ENCODE data around the gene FBLN1.
"Not testable (repeated sequence)": the region's sequence is repeated elsewhere in the genome, so short reads cannot be mapped to it uniquely, and the experiment has no call there.

The FBLN1 gene

DNA sequence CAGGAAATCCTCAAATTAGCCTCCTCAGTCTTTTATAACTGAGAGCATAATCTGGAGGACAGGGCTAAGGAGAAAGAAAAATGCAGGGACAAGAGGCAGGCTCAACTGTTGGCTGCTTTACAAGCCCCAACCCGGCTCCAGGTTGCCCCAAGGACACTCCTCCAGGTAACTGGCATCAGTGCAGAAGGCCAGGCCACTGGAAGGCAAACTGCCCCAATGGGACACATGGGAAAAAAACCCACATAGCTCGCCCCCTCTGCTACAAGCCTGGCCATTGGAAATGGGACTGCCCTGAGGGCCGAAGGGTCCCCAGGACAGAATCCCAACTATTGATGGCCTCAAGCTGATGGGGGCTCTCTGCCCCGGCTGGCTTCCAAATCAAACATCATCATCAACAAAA, 17.9 kb upstream of the FBLN1 start:
- TF ChIP-seq, protein P1, sequence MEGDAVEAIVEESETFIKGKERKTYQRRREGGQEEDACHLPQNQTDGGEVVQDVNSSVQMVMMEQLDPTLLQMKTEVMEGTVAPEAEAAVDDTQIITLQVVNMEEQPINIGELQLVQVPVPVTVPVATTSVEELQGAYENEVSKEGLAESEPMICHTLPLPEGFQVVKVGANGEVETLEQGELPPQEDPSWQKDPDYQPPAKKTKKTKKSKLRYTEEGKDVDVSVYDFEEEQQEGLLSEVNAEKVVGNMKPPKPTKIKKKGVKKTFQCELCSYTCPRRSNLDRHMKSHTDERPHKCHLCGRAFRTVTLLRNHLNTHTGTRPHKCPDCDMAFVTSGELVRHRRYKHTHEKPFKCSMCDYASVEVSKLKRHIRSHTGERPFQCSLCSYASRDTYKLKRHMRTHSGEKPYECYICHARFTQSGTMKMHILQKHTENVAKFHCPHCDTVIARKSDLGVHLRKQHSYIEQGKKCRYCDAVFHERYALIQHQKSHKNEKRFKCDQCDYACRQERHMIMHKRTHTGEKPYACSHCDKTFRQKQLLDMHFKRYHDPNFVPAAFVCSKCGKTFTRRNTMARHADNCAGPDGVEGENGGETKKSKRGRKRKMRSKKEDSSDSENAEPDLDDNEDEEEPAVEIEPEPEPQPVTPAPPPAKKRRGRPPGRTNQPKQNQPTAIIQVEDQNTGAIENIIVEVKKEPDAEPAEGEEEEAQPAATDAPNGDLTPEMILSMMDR (IDR thresholded peaks at IDR 0.05; ENCODE audit: low read depth, low read length) = no peak
- TF ChIP-seq MAX (IDR thresholded peaks at IDR 0.05; ENCODE audit: low read depth, low read length) = no peak
- no peak for TF ChIP-seq POLR2A (IDR thresholded peaks at IDR 0.05; ENCODE audit: extremely low read depth, insufficient read length)
- no peak for TF ChIP-seq MYC (IDR thresholded peaks at IDR 0.05; ENCODE audit: low read depth, low read length)
- DNase-seq (ENCODE audit: low read depth) = no peak
- H3K4me3 ChIP-seq (ENCODE audit: low read depth, low read length) = no peak overlapping the region

GRCh38 chr22:45485261-45485660, 17.4 kb upstream of the FBLN1 start:
- no peak overlapping the region for H3K4me3 ChIP-seq (ENCODE audit: low read depth, low read length)
- TF ChIP-seq MAX (IDR thresholded peaks at IDR 0.05; ENCODE audit: low read depth, low read length) = no peak

GRCh38 chr22:45488764-45489370, 13.8 kb upstream of the FBLN1 start:
- H3K4me3 ChIP-seq (ENCODE audit: low read depth, low read length) = no peak overlapping the region
- no peak for TF ChIP-seq MYC (IDR thresholded peaks at IDR 0.05; ENCODE audit: low read depth, low read length)
- no peak for TF ChIP-seq POLR2A (IDR thresholded peaks at IDR 0.05; ENCODE audit: extremely low read depth, insufficient read length)
- no peak for DNase-seq (ENCODE audit: low read depth)

More at GRCh38 chr22:45485261-45485660, 17.4 kb upstream of the FBLN1 start:
- no peak for DNase-seq (ENCODE audit: low read depth)

- no peak overlapping the region for H3K4me3 ChIP-seq (ENCODE audit: low read depth, low read length)
- no peak for DNase-seq (ENCODE audit: low read depth)
- TF ChIP-seq POLR2A (IDR thresholded peaks at IDR 0.05; ENCODE audit: extremely low read depth, insufficient read length) (no peak), MYC (IDR thresholded peaks at IDR 0.05; ENCODE audit: low read depth, low read length) (no peak), MAX (IDR thresholded peaks at IDR 0.05; ENCODE audit: low read depth, low read length) (no peak)
- TF ChIP-seq, protein P1 (IDR thresholded peaks at IDR 0.05; ENCODE audit: low read depth, low read length) = no peak
These were observed 11.8 kb upstream of the FBLN1 start for GRCh38 chr22:45490836-45491235.

- DNase-seq (ENCODE audit: low read depth) = no peak
- H3K4me3 ChIP-seq (ENCODE audit: low read depth, low read length) = no peak overlapping the region
- TF ChIP-seq MAX (IDR thresholded peaks at IDR 0.05; ENCODE audit: low read depth, low read length) = no peak
- TF ChIP-seq MYC (IDR thresholded peaks at IDR 0.05; ENCODE audit: low read depth, low read length) = no peak
- TF ChIP-seq, protein P1 (IDR thresholded peaks at IDR 0.05; ENCODE audit: low read depth, low read length) = no peak
- no peak for TF ChIP-seq POLR2A (IDR thresholded peaks at IDR 0.05; ENCODE audit: extremely low read depth, insufficient read length)
These were observed 10.8 kb upstream of the FBLN1 start for GRCh38 chr22:45491841-45492240.

DNA sequence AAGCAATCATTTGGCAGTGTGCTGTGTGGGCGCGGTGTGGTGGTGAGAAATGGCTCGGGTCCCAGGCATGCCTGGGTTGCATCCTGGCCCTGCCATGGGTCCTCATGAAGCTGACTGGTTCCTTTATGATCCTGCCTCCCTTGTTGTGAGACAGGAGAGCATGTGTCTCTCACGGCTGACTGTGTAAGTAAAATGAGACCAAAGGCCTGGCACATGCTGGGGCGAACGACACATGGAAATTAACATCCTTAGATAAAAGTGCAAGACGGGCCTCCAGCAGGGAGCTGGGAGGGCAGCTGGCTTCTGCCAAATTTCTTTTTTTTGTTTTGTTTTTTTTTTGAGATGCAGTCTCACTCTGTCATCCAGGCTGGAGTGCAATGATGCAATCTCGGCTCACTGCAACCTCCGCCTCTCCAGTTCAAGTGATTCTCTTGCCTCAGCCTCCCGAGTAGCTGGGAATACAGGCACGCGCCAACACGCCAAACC, 9.4 kb upstream of the FBLN1 start:
- no peak for TF ChIP-seq MYC (IDR thresholded peaks at IDR 0.05; ENCODE audit: low read depth, low read length)
- TF ChIP-seq, protein P1 (IDR thresholded peaks at IDR 0.05; ENCODE audit: low read depth, low read length) = no peak
- no peak for TF ChIP-seq MAX (IDR thresholded peaks at IDR 0.05; ENCODE audit: low read depth, low read length)
- no peak for TF ChIP-seq POLR2A (IDR thresholded peaks at IDR 0.05; ENCODE audit: extremely low read depth, insufficient read length)
- no peak for DNase-seq (ENCODE audit: low read depth)
- H3K4me3 ChIP-seq (ENCODE audit: low read depth, low read length) = no peak overlapping the region

DNA sequence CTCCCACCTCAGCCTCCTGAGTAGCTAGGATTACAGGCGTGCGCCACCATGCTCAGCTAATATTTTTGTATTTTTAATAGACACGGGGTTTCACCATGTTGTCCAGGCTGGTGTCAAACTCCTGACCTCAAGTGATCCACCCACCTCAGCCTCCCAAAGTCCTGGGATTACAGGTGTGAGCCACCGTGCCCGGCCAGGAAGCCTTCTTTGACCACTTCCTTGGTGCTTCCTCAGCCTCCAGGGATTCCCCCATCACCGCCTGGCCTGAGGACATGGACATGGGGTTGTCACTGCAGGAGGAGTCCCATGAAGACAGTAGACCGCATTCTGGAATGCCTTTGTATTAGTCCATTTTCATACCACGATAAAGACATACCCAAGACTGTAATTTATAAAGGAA, 8.4 kb upstream of the FBLN1 start:
- not testable (repeated sequence) for H3K4me3 ChIP-seq (ENCODE audit: low read depth, low read length); DNase-seq (ENCODE audit: low read depth)

- not testable (repeated sequence) for DNase-seq (ENCODE audit: low read depth); H3K4me3 ChIP-seq (ENCODE audit: low read depth, low read length)
These were observed 7.1 kb upstream of the FBLN1 start for GRCh38 chr22:45495616-45496015.
